Vein endothelial cell (primary cell): ENCODE results near the gene SLC39A11. TPM values are rescaled to one million over a fixed set of nuclear protein-coding genes. Genes with fewer than 3 reads are reported as not detected.

Experiments used
- small RNA-seq: library from RNA; depleted of rRNA; stranded (forward); fragments of <200 nt; gene quantifications from one replicate; pipeline ENCODE3, GENCODE V24; 2012
- total RNA-seq: library from RNA; depleted of rRNA; stranded (reverse); fragments of >200 nt; gene quantifications from 2 replicates; pipeline ENCODE4 v1.2.3, GENCODE V29; 2012

SLC39A11 gene, protein sequence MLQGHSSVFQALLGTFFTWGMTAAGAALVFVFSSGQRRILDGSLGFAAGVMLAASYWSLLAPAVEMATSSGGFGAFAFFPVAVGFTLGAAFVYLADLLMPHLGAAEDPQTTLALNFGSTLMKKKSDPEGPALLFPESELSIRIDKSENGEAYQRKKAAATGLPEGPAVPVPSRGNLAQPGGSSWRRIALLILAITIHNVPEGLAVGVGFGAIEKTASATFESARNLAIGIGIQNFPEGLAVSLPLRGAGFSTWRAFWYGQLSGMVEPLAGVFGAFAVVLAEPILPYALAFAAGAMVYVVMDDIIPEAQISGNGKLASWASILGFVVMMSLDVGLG
- 8.2 and 11.4 TPM in 2 replicates for total RNA-seq

GRCh38 chr17:73092523-73093135, at the start of gene SLC39A11:
TSS of gene SLC39A11 (minus strand) at chr17:73092688. CDS start at chr17:73088764, 3,924 bp downstream.

Small RNA genes within 50 kb of the gene (small RNA-seq; reads per million reads assigned to genes)
- not detected for gene RF00422

Other genes with a start within 250 kb of the SLC39A11 start
- under 0.01 TPM in 1 of 2 replicates, not detected in the other for gene SSTR2, start 72.3 kb upstream of the SLC39A11 start, total RNA-seq
- 25.5 and 27.8 TPM in 2 replicates for gene COG1, start 100.4 kb upstream of the SLC39A11 start, total RNA-seq
- not detected in 2 replicates for gene CPSF4L, start 169.2 kb upstream of the SLC39A11 start, total RNA-seq
- gene CDC42EP4, start 219.3 kb upstream of the SLC39A11 start, total RNA-seq: 15.0 and 16.6 TPM in 2 replicates